ENCODE data around the gene SPATA2L. TPM values are rescaled to one million over a fixed set of nuclear protein-coding genes. Genes with fewer than 3 reads are reported as not detected.

SPATA2L gene
- total and polyA plus RNA-seq, 10 of the 15 experiments (the other 5 are each of a cell fraction or from before 2014, with no cell fraction given), result 0.20 to 6.9 (median 3.9) TPM; not detected in 1

GRCh38 chr16:89705006-89705405 is 3.5 kb upstream of the SPATA2L start:
- ATAC-seq, result no peak
- Histone ChIP-seq H2AFZ (ENCODE audit: control insufficient read depth, low read depth, low read length) (no peak overlapping the region), H3K4me2 (ENCODE audit: control insufficient read depth, insufficient read depth) (no peak overlapping the region), H3K79me2 (ENCODE audit: control insufficient read depth, insufficient read depth, low read length) (no peaks in the 10 kb centered on the region), H3K9me3 (replicated peaks; ENCODE audit: control insufficient read depth, insufficient read depth, low read length) (no peaks in the 10 kb centered on the region), H3K9ac (ENCODE audit: control insufficient read depth, insufficient read depth, low read length) (no peak overlapping the region), H3K27ac (ENCODE audit: control insufficient read depth, insufficient read depth) (no peak overlapping the region), H3K36me3 (ENCODE audit: control insufficient read depth in 2 of 2, insufficient read depth in 2 of 2, low read length in 1 of 2) (no peaks in the 10 kb centered on the region), H3K4me3 (no peak overlapping the region), H3K27me3 (replicated peaks in 1 of 2; ENCODE audit: control insufficient read depth in 2 of 2, insufficient read depth in 2 of 2, low read length in 1 of 2) (no peaks in the 10 kb centered on the region), H4K20me1 (ENCODE audit: control insufficient read depth, insufficient read depth) (no peaks in the 10 kb centered on the region), H3K4me1 (ENCODE audit: control insufficient read depth, insufficient read depth, low read length) (peaks cover 11% of the 10 kb centered on the region)
- CTCF ChIA-PET, result interaction anchor here (1.0 to 5.4 kb wide), 7 partner anchors 15 to 377 kb away, joined by 3 to 119 read pairs (median 12); partner anchors contain the start of gene VPS9D1
- POLR2A ChIA-PET, result interaction anchor here (1.8 kb wide), 1 partner anchor 156 kb away, joined by 9 read pairs; no protein-coding TSS in a partner anchor
- DNase-seq (ENCODE audit: low read depth, low spot score), result no peak
- SMC1A ChIA-PET (ENCODE audit: uncharacterized antibody, unreplicated experiment), result interaction anchor here (1.4 to 4.7 kb wide), 3 partner anchors 36 to 155 kb away, joined by 3 to 44 read pairs (median 39); no protein-coding TSS in a partner anchor
- 71% methylated on average over 15 of the region's 15 CpGs for WGBS (ENCODE audit: insufficient coverage, insufficient replicate concordance, low lambda C conversion rate, missing lambda C conversion rate)
- TF ChIP-seq EP300 (IDR thresholded peaks at IDR 0.05; ENCODE audit: borderline replicate concordance in 1 of 2, control insufficient read depth in 1 of 2, low read depth in 2 of 2, low read length in 2 of 2) (no peak), FOXK2 (IDR thresholded peaks at IDR 0.05) (no peak), IRF3 (IDR thresholded peaks at IDR 0.05) (no peak), TCF7 (IDR thresholded peaks at IDR 0.05; ENCODE audit: borderline replicate concordance) (no peak), ZBTB40 (IDR thresholded peaks at IDR 0.05; ENCODE audit: borderline replicate concordance) (no peak), MLLT1 (IDR thresholded peaks at IDR 0.05) (no peak)
- BruUV-seq (replicated peaks), result no TSS peak
- intact Hi-C loops (cut with micrococcal nuclease; ENCODE audit: unreplicated experiment), result loop anchor here (10.0 kb wide), 1 partner anchor 210 kb away; the partner anchor contains the start of gene MC1R
- RAD21 ChIA-PET (ENCODE audit: unreplicated experiment), result interaction anchor here (1.2 to 3.3 kb wide), 5 partner anchors 15 to 133 kb away, joined by 3 to 33 read pairs (median 4); partner anchors contain the start of gene VPS9D1
- no peak for FAIRE-seq
- in situ Hi-C loops (cut with MboI), result loop anchor here (10.0 kb wide), 1 partner anchor 90 kb away; no protein-coding TSS in a partner anchor
